HEK293 (cell line): Measurements from ENCODE around the gene WDR7.

Experiments used
- CTCF ChIA-PET: fragments of 350-600 bp; formaldehyde crosslinking; extraction: SDS; loops from one replicate; lab custom pipeline; 2021; ENCODE audit warnings: antibody characterized with exemption; lab: Yijun Ruan, JAX
- POLR2A ChIA-PET: fragments of 300-600 bp; formaldehyde crosslinking; extraction: SDS; loops from one replicate; lab custom pipeline; 2020; ENCODE audit warnings: antibody characterized with exemption, inconsistent platforms; lab: Yijun Ruan, JAX
- H3K27ac ChIP-seq: fragments of 200-500 bp; sonication (Bioruptor generic); 2 replicates; pipeline ENCODE4 v1.5.1; 2014; ENCODE audit warnings: low read depth, low read length, control low read depth, inconsistent platforms; ENCODE audit errors: extremely low read depth
- H3K36me3 ChIP-seq, 2 experiments: fragments of 200-500 bp in 1 of 2; sonication (Bioruptor generic) in 1 of 2; 1 replicate in 1 of 2; 2 replicates in 1 of 2; pipeline ENCODE4 v1.5.1; 2014 to 2017; ENCODE audit warnings: inconsistent platforms in 2 of 2, low read length in 2 of 2; ENCODE audit not compliant: control insufficient read depth in 2 of 2, insufficient read depth in 1 of 2
- H3K4me1 ChIP-seq: fragments of 200-500 bp; sonication (Bioruptor generic); 2 replicates; pipeline ENCODE4 v1.5.1; 2014; ENCODE audit warnings: mild to moderate bottlenecking, low read length, inconsistent platforms; ENCODE audit not compliant: control insufficient read depth, insufficient read depth
- H3K4me3 ChIP-seq: 2 replicates; pipeline ENCODE4 v1.5.1; 2011; ENCODE audit warnings: low read depth, mild to moderate bottlenecking, control low read depth, low read length, moderate library complexity
- H3K9me3 ChIP-seq: fragments of 200-500 bp; sonication (Bioruptor generic); 2 replicates; pipeline ENCODE4 v1.5.1; 2014; ENCODE audit warnings: low read depth, low read length, inconsistent platforms; ENCODE audit not compliant: control insufficient read depth, insufficient read depth
- KLF1 ChIP-seq: fragments of 450-650 bp; formaldehyde crosslinking; IDR thresholded peaks from 2 replicates; pipeline ENCODE4 v1.5.1; 2016; ENCODE audit warnings: missing biosample characterization, missing genetic modification characterization
- KLF16 ChIP-seq: fragments of 450-650 bp; formaldehyde crosslinking; IDR thresholded peaks from 2 replicates; pipeline ENCODE4 v1.5.1; 2017; ENCODE audit warnings: missing biosample characterization, missing genetic modification characterization
- PATZ1 ChIP-seq: fragments of 450-650 bp; formaldehyde crosslinking; IDR thresholded peaks from 2 replicates; pipeline ENCODE4 v1.5.1; 2016; ENCODE audit warnings: missing biosample characterization, missing genetic modification characterization
- SALL2 ChIP-seq: fragments of 450-650 bp; formaldehyde crosslinking; IDR thresholded peaks from 2 replicates; pipeline ENCODE4 v1.5.0; 2017; ENCODE audit warnings: missing biosample characterization, mild to moderate bottlenecking, missing genetic modification characterization, borderline replicate concordance
- SCRT2 ChIP-seq: fragments of 450-650 bp; formaldehyde crosslinking; IDR thresholded peaks from 2 replicates; pipeline ENCODE4 v1.5.1; 2016; ENCODE audit warnings: missing biosample characterization, missing genetic modification characterization
- TSHZ1 ChIP-seq: fragments of 450-650 bp; formaldehyde crosslinking; IDR thresholded peaks from 2 replicates; pipeline ENCODE4 v1.5.1; 2016; ENCODE audit warnings: missing biosample characterization, missing genetic modification characterization, borderline replicate concordance
- ZBTB7A ChIP-seq: fragments of 450-650 bp; formaldehyde crosslinking; IDR thresholded peaks from 2 replicates; pipeline ENCODE4 v1.5.1; 2016; ENCODE audit warnings: low read depth, missing biosample characterization, missing genetic modification characterization
- ZIC2 ChIP-seq: fragments of 450-650 bp; formaldehyde crosslinking; IDR thresholded peaks from 2 replicates; pipeline ENCODE4 v1.5.1; 2016; ENCODE audit warnings: missing biosample characterization, missing genetic modification characterization
- ZNF292 ChIP-seq: fragments of 450-650 bp; formaldehyde crosslinking; IDR thresholded peaks from 2 replicates; pipeline ENCODE4 v1.5.1; 2016; ENCODE audit warnings: low read depth, missing biosample characterization, missing genetic modification characterization, borderline replicate concordance
- ZNF311 ChIP-seq: fragments of 450-650 bp; formaldehyde crosslinking; IDR thresholded peaks from 2 replicates; pipeline ENCODE4 v1.5.1; 2017; ENCODE audit warnings: missing biosample characterization, missing genetic modification characterization, borderline replicate concordance
- ZNF514 ChIP-seq: fragments of 450-650 bp; formaldehyde crosslinking; IDR thresholded peaks from 2 replicates; pipeline ENCODE4 v1.5.1; 2016; ENCODE audit warnings: missing biosample characterization, missing genetic modification characterization
- ZNF521 ChIP-seq: fragments of 450-650 bp; formaldehyde crosslinking; IDR thresholded peaks from 2 replicates; pipeline ENCODE4 v1.5.1; 2017; ENCODE audit warnings: missing biosample characterization, mild to moderate bottlenecking, missing genetic modification characterization
- ZNF560 ChIP-seq: fragments of 450-650 bp; formaldehyde crosslinking; IDR thresholded peaks from 2 replicates; pipeline ENCODE4 v1.5.1; 2017; ENCODE audit warnings: missing biosample characterization, missing genetic modification characterization, borderline replicate concordance
- ZNF692 ChIP-seq: fragments of 450-650 bp; formaldehyde crosslinking; IDR thresholded peaks from 2 replicates; pipeline ENCODE4 v1.5.1; 2016; ENCODE audit warnings: missing biosample characterization, missing genetic modification characterization
- ZNF792 ChIP-seq: fragments of 450-650 bp; formaldehyde crosslinking; IDR thresholded peaks from 2 replicates; pipeline ENCODE4 v1.5.1; 2016; ENCODE audit warnings: missing biosample characterization, missing genetic modification characterization
- TF ChIP-seq, protein P1 (sequence below): fragments of 450-650 bp; formaldehyde crosslinking; IDR thresholded peaks from 2 replicates; pipeline ENCODE4 v1.5.1; 2017; ENCODE audit warnings: missing biosample characterization, missing genetic modification characterization
- TF ChIP-seq, protein P2 (sequence below): fragments of 450-650 bp; formaldehyde crosslinking; IDR thresholded peaks from 2 replicates; pipeline ENCODE4 v1.5.1; 2016; ENCODE audit warnings: missing biosample characterization, missing genetic modification characterization
- TF ChIP-seq, protein P3 (sequence below): fragments of 450-650 bp; formaldehyde crosslinking; IDR thresholded peaks from 2 replicates; pipeline ENCODE4 v1.5.1; 2016; ENCODE audit warnings: missing biosample characterization, missing genetic modification characterization, borderline replicate concordance

Gene WDR7

DNA sequence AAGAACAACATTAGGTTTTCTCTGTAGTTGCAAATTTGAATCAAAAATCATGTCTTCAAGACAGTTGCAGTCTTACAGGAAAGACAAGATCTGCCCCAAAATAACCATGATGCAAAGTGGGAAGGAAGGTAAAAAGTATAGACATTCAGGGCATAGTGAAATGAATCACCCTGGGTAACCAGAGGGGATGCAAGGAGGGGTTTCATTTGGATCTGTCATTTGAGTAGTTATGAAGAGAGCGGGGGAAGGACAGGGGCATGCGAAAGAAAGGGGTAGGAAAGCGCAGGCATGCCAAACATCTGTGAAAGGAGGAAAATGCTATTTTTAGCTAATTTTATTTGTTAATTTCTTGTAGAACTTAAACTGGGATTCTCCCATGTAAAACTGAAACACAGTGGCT is 276.6 kb downstream of the WDR7 start:
- Histone ChIP-seq H3K4me1 (no peaks in the 10 kb centered on the region), H3K36me3 (no peaks in the 10 kb centered on the region), H3K4me3 (no peak overlapping the region), H3K9me3 (no peaks in the 10 kb centered on the region), H3K27ac (no peak overlapping the region)
- TF ChIP-seq SCRT2 (no peak), SALL2 (tag by site-specific recombination) (no peak)
- CTCF ChIA-PET, result no interaction called here
- POLR2A ChIA-PET, result no interaction called here

GRCh38 chr18:56929886-56930285 is 278.7 kb downstream of the WDR7 start:
- no peak overlapping the region for H3K27ac ChIP-seq
- H3K36me3 ChIP-seq, result no peaks in the 10 kb centered on the region
- H3K4me1 ChIP-seq, result no peaks in the 10 kb centered on the region
- H3K9me3 ChIP-seq, result no peaks in the 10 kb centered on the region
- ChIA-PET CTCF (interaction anchor here (1.3 kb wide), 2 partner anchors 9 to 19 kb away, joined by 3 to 4 read pairs; no protein-coding TSS in a partner anchor), POLR2A (no interaction called here)
- H3K4me3 ChIP-seq, result no peak overlapping the region
- TF ChIP-seq TSHZ1 (tag by site-specific recombination) (no peak), ZNF692 (tag by site-specific recombination) (no peak), ZNF292 (tag by site-specific recombination) (no peak), KLF1 (tag by site-specific recombination) (no peak), ZBTB7A (tag by site-specific recombination) (no peak), ZNF514 (tag by site-specific recombination) (no peak), KLF16 (no peak), ZNF560 (tag by site-specific recombination) (no peak), ZNF521 (tag by site-specific recombination) (no peak), PATZ1 (tag by site-specific recombination) (no peak), ZNF792 (tag by site-specific recombination) (no peak), ZNF311 (no peak), ZIC2 (tag by site-specific recombination) (no peak)
- TF ChIP-seq, protein P1, sequence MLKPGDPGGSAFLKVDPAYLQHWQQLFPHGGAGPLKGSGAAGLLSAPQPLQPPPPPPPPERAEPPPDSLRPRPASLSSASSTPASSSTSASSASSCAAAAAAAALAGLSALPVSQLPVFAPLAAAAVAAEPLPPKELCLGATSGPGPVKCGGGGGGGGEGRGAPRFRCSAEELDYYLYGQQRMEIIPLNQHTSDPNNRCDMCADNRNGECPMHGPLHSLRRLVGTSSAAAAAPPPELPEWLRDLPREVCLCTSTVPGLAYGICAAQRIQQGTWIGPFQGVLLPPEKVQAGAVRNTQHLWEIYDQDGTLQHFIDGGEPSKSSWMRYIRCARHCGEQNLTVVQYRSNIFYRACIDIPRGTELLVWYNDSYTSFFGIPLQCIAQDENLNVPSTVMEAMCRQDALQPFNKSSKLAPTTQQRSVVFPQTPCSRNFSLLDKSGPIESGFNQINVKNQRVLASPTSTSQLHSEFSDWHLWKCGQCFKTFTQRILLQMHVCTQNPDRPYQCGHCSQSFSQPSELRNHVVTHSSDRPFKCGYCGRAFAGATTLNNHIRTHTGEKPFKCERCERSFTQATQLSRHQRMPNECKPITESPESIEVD (tag by site-specific recombination), result no peak
- TF ChIP-seq, protein P2, sequence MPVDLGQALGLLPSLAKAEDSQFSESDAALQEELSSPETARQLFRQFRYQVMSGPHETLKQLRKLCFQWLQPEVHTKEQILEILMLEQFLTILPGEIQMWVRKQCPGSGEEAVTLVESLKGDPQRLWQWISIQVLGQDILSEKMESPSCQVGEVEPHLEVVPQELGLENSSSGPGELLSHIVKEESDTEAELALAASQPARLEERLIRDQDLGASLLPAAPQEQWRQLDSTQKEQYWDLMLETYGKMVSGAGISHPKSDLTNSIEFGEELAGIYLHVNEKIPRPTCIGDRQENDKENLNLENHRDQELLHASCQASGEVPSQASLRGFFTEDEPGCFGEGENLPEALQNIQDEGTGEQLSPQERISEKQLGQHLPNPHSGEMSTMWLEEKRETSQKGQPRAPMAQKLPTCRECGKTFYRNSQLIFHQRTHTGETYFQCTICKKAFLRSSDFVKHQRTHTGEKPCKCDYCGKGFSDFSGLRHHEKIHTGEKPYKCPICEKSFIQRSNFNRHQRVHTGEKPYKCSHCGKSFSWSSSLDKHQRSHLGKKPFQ (tag by site-specific recombination), result no peak
- TF ChIP-seq, protein P3, sequence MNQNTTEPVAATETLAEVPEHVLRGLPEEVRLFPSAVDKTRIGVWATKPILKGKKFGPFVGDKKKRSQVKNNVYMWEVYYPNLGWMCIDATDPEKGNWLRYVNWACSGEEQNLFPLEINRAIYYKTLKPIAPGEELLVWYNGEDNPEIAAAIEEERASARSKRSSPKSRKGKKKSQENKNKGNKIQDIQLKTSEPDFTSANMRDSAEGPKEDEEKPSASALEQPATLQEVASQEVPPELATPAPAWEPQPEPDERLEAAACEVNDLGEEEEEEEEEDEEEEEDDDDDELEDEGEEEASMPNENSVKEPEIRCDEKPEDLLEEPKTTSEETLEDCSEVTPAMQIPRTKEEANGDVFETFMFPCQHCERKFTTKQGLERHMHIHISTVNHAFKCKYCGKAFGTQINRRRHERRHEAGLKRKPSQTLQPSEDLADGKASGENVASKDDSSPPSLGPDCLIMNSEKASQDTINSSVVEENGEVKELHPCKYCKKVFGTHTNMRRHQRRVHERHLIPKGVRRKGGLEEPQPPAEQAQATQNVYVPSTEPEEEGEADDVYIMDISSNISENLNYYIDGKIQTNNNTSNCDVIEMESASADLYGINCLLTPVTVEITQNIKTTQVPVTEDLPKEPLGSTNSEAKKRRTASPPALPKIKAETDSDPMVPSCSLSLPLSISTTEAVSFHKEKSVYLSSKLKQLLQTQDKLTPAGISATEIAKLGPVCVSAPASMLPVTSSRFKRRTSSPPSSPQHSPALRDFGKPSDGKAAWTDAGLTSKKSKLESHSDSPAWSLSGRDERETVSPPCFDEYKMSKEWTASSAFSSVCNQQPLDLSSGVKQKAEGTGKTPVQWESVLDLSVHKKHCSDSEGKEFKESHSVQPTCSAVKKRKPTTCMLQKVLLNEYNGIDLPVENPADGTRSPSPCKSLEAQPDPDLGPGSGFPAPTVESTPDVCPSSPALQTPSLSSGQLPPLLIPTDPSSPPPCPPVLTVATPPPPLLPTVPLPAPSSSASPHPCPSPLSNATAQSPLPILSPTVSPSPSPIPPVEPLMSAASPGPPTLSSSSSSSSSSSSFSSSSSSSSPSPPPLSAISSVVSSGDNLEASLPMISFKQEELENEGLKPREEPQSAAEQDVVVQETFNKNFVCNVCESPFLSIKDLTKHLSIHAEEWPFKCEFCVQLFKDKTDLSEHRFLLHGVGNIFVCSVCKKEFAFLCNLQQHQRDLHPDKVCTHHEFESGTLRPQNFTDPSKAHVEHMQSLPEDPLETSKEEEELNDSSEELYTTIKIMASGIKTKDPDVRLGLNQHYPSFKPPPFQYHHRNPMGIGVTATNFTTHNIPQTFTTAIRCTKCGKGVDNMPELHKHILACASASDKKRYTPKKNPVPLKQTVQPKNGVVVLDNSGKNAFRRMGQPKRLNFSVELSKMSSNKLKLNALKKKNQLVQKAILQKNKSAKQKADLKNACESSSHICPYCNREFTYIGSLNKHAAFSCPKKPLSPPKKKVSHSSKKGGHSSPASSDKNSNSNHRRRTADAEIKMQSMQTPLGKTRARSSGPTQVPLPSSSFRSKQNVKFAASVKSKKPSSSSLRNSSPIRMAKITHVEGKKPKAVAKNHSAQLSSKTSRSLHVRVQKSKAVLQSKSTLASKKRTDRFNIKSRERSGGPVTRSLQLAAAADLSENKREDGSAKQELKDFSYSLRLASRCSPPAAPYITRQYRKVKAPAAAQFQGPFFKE (tag by site-specific recombination), result no peak
